Keratinocyte (primary cell): ENCODE data around the gene RASA1. TPM values are rescaled to one million over a fixed set of nuclear protein-coding genes. Genes with fewer than 3 reads are reported as not detected.

Source experiments
- DNase-seq: peaks from one replicate; pipeline ENCODE4 v3.0.0-alpha.2; 2011; ENCODE audit warnings: low read depth, missing footprints, low spot score
- FAIRE-seq: peaks from 2 replicates; lab custom pipeline; 2011; peaks lifted over from hg19 to GRCh38; lab: Jason Lieb, UNC
- H2AFZ ChIP-seq: 2 replicates; pipeline ENCODE4 v1.6.0; 2012; ENCODE audit warnings: low read length, control low read depth, inconsistent platforms; ENCODE audit not compliant: control insufficient read depth
- H3K27ac ChIP-seq: 2 replicates; pipeline ENCODE4 v1.5.1; 2011; ENCODE audit warnings: low read length; ENCODE audit not compliant: control insufficient read depth, insufficient read depth
- H3K27me3 ChIP-seq: 3 replicates; pipeline ENCODE4 v1.6.0; 2011; ENCODE audit warnings: low read length; ENCODE audit not compliant: control insufficient read depth, insufficient read depth; ENCODE audit errors: extremely low read depth
- H3K36me3 ChIP-seq, 2 experiments: 2 replicates in 1 of 2; 3 replicates in 1 of 2; pipeline ENCODE4 v1.5.1; 2011; ENCODE audit warnings: low read length in 2 of 2, mild to moderate bottlenecking in 1 of 2; ENCODE audit not compliant: control insufficient read depth in 2 of 2, insufficient read depth in 2 of 2; ENCODE audit errors: extremely low read depth in 1 of 2
- H3K4me1 ChIP-seq: 3 replicates; pipeline ENCODE4 v1.5.1; 2011; ENCODE audit warnings: low read length; ENCODE audit not compliant: control insufficient read depth, insufficient read depth; ENCODE audit errors: extremely low read depth
- H3K4me2 ChIP-seq: 3 replicates; pipeline ENCODE4 v1.6.0; 2011; ENCODE audit warnings: low read depth, low read length; ENCODE audit not compliant: control insufficient read depth, insufficient read depth; ENCODE audit errors: extremely low read depth
- H3K4me3 ChIP-seq, 3 experiments: fragments of 200-600 bp in 1 of 3; sonication (generic) in 1 of 3; 2 replicates in 2 of 3; 3 replicates in 1 of 3; pipeline ENCODE4 v1.5.1; 2011 to 2016; ENCODE audit warnings: low read length in 3 of 3, mild to moderate bottlenecking in 3 of 3, control low read depth in 2 of 3, inconsistent platforms in 1 of 3, low read depth in 1 of 3, mixed read lengths in 1 of 3, mixed run types in 1 of 3, moderate library complexity in 1 of 3; ENCODE audit not compliant: control insufficient read depth in 2 of 3, insufficient read depth in 2 of 3; ENCODE audit errors: extremely low read depth in 1 of 3
- H3K79me2 ChIP-seq: 2 replicates; pipeline ENCODE4 v1.6.0; 2012; ENCODE audit warnings: low read length; ENCODE audit not compliant: control insufficient read depth, insufficient read depth
- H3K9ac ChIP-seq: 3 replicates; pipeline ENCODE4 v1.6.0; 2011; ENCODE audit warnings: low read length; ENCODE audit not compliant: control insufficient read depth, insufficient read depth; ENCODE audit errors: extremely low read depth
- H3K9me1 ChIP-seq: 3 replicates; pipeline ENCODE4 v1.6.0; 2011; ENCODE audit warnings: low read length; ENCODE audit not compliant: control insufficient read depth, insufficient read depth; ENCODE audit errors: extremely low read depth
- H3K9me3 ChIP-seq: 2 replicates; pipeline ENCODE4 v1.5.1; 2012; ENCODE audit warnings: low read depth, low read length; ENCODE audit not compliant: control insufficient read depth
- H4K20me1 ChIP-seq: 3 replicates; pipeline ENCODE4 v1.6.0; 2011; ENCODE audit warnings: low read length; ENCODE audit not compliant: control insufficient read depth, insufficient read depth; ENCODE audit errors: extremely low read depth
- EZH2 ChIP-seq: IDR thresholded peaks from one replicate; pipeline ENCODE4 v1.6.1; 2012; ENCODE audit warnings: inconsistent platforms, mild to moderate bottlenecking, low read length, moderate library complexity
- dilution Hi-C: fragments of 300-500 bp; cut with MboI; formaldehyde crosslinking; loops from one replicate; pipeline ENCODE4 v1.7.0; 2020; ENCODE audit warnings: low sequenced_read_pairs; ENCODE audit not compliant: extremely low pct_ligation_motif_present
- polyA minus RNA-seq, 3 experiments: library from RNA; depleted of rRNA, polyadenylated mRNA; stranded (reverse); fragments of >200 nt; gene quantifications; 1 replicate in 1 of 3; 2 replicates in 1 of 3; 3 replicates in 1 of 3; pipeline ENCODE4 v1.2.3, GENCODE V29; 2011
- polyA plus RNA-seq, 5 experiments: library from polyadenylated mRNA; depleted of rRNA in 3 of 5; stranded (reverse) in 3 of 5; stranded (forward) in 1 of 5; unstranded in 1 of 5; fragments of >200 nt; gene quantifications; 1 replicate in 1 of 5; 2 replicates in 3 of 5; 3 replicates in 1 of 5; pipeline versions ENCODE4 v1.2.1 to v1.2.3, GENCODE V29; 2011 to 2012; ENCODE audit warnings: missing spikeins in 2 of 5, low read depth in 1 of 5, low replicate concordance in 1 of 5
- TF ChIP-seq, protein P1 (sequence below), 3 experiments: IDR thresholded peaks in 1 of 3; conservative IDR thresholded peaks in 1 of 3; optimal IDR thresholded peaks in 1 of 3; 2 replicates in 2 of 3; 3 replicates in 1 of 3; pipeline versions ENCODE3 to v1.5.1; 2011; ENCODE audit warnings: low read length in 3 of 3, mild to moderate bottlenecking in 3 of 3, moderate library complexity in 2 of 3, control low read depth in 1 of 3, inconsistent platforms in 1 of 3; ENCODE audit not compliant: insufficient read depth in 2 of 3; ENCODE audit errors: extremely low read depth in 1 of 3

The RASA1 gene
- polyA plus RNA-seq (41.4 to 57.9 TPM (median 42.4 TPM) in 3 replicates), polyA minus RNA-seq (12.8 to 50.5 TPM (median 31.5 TPM) in 3 replicates)
- 41.6 TPM for polyA plus RNA-seq (2011; ENCODE audit: low read depth)
- polyA plus RNA-seq (2011; cell fraction: cytosol; rRNA removed) = 26.9 and 58.3 TPM in 2 replicates
- polyA plus RNA-seq (2011; cell fraction: nucleus; rRNA removed) = 75.1 and 88.5 TPM in 2 replicates
- 24.6 and 35.8 TPM in 2 replicates for polyA plus RNA-seq (2012; ENCODE audit: low replicate concordance)
- polyA minus RNA-seq (2011; cell fraction: cytosol; rRNA and poly(A)+ RNA removed) = 16.5 TPM
- 41.0 and 73.3 TPM in 2 replicates for polyA minus RNA-seq (2011; cell fraction: nucleus; rRNA and poly(A)+ RNA removed)

DNA sequence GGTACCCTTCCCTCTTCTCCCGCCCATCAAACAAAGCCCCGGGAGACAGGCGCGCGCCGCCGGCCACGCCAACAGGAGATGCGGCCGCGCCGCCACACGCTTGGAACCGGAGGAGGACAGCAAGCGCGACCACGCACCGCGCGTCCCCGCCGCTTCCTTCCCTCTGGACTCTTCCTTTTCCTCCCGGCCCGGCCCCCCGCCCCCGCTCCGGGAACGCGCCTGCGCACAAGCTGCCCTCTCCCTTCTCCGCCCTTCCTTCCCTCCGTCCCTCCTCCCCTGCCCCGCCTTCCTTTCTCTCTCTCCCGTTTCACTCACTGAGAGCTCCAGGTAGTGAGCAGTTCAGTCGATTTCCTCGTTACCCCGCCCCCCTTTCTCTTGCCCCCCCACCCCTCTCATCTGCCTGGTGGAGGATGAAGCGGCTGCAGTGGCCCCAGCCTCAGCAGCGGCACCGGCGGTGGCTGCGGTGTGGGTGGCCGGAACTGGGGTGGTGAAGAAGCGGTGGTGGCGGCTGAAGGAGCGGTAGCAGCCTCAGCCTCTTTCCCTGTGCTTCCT, at the start of gene RASA1:
TSS of gene RASA1 (plus strand) at position 310 of the 552 bp plus-strand sequence. CDS start 569 bp downstream, outside the sequence.
- Histone ChIP-seq H3K79me2 (peaks cover 48% of the 10 kb centered on the region), H3K9me3 (no peaks in the 10 kb centered on the region), H3K9me1 (no peaks in the 10 kb centered on the region), H3K36me3 (peaks cover 0 to 1% of the 10 kb centered on the region in 2 experiments), H3K4me3 (peak within 1 kb of the TSS; percentile 88 to 97 (median 97)), H3K27me3 (no peaks in the 10 kb centered on the region), H2AFZ (peak within 1 kb of the TSS; percentile 93), H3K27ac (peak within 1 kb of the TSS; percentile 83), H3K4me1 (peaks cover 3% of the 10 kb centered on the region), H3K9ac (peak within 1 kb of the TSS; percentile 90), H4K20me1 (no peaks in the 10 kb centered on the region), H3K4me2 (peak within 1 kb of the TSS; percentile 89)
- FAIRE-seq = no peak
- dilution Hi-C loops = no loop called here
- peak; percentile 32 for DNase-seq
- TF ChIP-seq EZH2 = no peak
- TF ChIP-seq, protein P1, sequence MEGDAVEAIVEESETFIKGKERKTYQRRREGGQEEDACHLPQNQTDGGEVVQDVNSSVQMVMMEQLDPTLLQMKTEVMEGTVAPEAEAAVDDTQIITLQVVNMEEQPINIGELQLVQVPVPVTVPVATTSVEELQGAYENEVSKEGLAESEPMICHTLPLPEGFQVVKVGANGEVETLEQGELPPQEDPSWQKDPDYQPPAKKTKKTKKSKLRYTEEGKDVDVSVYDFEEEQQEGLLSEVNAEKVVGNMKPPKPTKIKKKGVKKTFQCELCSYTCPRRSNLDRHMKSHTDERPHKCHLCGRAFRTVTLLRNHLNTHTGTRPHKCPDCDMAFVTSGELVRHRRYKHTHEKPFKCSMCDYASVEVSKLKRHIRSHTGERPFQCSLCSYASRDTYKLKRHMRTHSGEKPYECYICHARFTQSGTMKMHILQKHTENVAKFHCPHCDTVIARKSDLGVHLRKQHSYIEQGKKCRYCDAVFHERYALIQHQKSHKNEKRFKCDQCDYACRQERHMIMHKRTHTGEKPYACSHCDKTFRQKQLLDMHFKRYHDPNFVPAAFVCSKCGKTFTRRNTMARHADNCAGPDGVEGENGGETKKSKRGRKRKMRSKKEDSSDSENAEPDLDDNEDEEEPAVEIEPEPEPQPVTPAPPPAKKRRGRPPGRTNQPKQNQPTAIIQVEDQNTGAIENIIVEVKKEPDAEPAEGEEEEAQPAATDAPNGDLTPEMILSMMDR (optimal IDR thresholded peaks at IDR 0.05 in 1 of 3, IDR thresholded peaks at IDR 0.05 in 1 of 3, conservative IDR thresholded peaks at IDR 0.05 in 1 of 3; ENCODE audit: extremely low read depth in 1 of 3, insufficient read depth in 2 of 3, low read length in 3 of 3) = no peak

DNA sequence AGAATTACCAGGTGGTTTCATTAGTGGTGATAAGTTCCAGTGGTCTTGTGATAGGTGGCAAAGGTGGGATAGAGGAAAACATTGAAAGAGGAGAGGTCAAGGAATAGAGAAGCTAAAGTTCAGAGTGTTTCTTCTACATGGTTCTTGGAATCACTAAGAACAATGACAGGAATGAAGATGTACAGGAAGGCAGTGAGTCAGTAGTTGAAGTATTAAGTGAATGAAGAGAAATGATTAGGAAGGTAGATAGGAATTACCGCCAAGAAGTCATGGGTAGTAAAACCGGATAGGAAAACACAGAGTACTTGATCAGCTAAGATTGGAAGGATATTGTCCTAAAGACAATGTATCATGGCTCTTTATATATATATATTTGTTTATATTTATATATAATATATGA, 37.9 kb upstream of the RASA1 start:
- Histone ChIP-seq H3K79me2 (no peaks in the 10 kb centered on the region), H3K27ac (no peak overlapping the region), H2AFZ (peak overlapping the region; percentile 2), H3K9ac (no peak overlapping the region), H3K36me3 (no peaks in the 10 kb centered on the region), H3K4me3 (no peak overlapping the region), H3K27me3 (no peaks in the 10 kb centered on the region), H3K4me2 (peak overlapping the region; percentile 44), H3K9me3 (no peaks in the 10 kb centered on the region), H3K4me1 (peaks cover 17% of the 10 kb centered on the region), H3K9me1 (no peaks in the 10 kb centered on the region), H4K20me1 (no peaks in the 10 kb centered on the region)
- dilution Hi-C loops = no loop called here
- TF ChIP-seq, protein P1 (optimal IDR thresholded peaks at IDR 0.05 in 1 of 3, IDR thresholded peaks at IDR 0.05 in 1 of 3, conservative IDR thresholded peaks at IDR 0.05 in 1 of 3; ENCODE audit: extremely low read depth in 1 of 3, insufficient read depth in 2 of 3, low read length in 3 of 3) = no peak
- no peak for TF ChIP-seq EZH2
- DNase-seq (no peak), FAIRE-seq (peak; percentile 82)
